HG02973 (cell line): ENCODE data around the gene OSBPL10.
"Not testable (repeated sequence)": the region's sequence is repeated elsewhere in the genome, so short reads cannot be mapped to it uniquely, and the experiment has no call there.

Experiments used
- ATAC-seq: cut with Tn5 transposase; IDR thresholded peaks from one replicate; pipeline ENCODE4 v1.9.1; 2021; ENCODE audit warnings: moderate library complexity; ENCODE audit not compliant: unreplicated experiment

Gene OSBPL10

GRCh38 chr3:31992995-31993394 is 11.9 kb upstream of the OSBPL10 start:
- not testable (repeated sequence) for ATAC-seq

- no peak for ATAC-seq
Measured at GRCh38 chr3:31988271-31988670, 7.2 kb upstream of the OSBPL10 start.

GRCh38 chr3:31985831-31986230 is 4.8 kb upstream of the OSBPL10 start:
- no peak for ATAC-seq

- ATAC-seq = no peak
Measured at GRCh38 chr3:31984321-31984720, 3.3 kb upstream of the OSBPL10 start.

- ATAC-seq = no peak
Measured at GRCh38 chr3:31980530-31981205, 394 bp downstream of the OSBPL10 start.

- peak; percentile 81 for ATAC-seq
Measured at GRCh38 chr3:31979001-31979697, 1.9 kb downstream of the OSBPL10 start.

GRCh38 chr3:31978553-31978952 is 2.5 kb downstream of the OSBPL10 start:
- ATAC-seq = no peak

- ATAC-seq = no peak
Measured at GRCh38 chr3:31977736-31978135, 3.3 kb downstream of the OSBPL10 start.

- ATAC-seq = no peak
Measured at GRCh38 chr3:31976302-31976701, 4.8 kb downstream of the OSBPL10 start.

GRCh38 chr3:31974964-31975363 is 6.1 kb downstream of the OSBPL10 start:
- ATAC-seq = no peak

GRCh38 chr3:31974471-31974870 is 6.6 kb downstream of the OSBPL10 start:
- ATAC-seq = no peak

GRCh38 chr3:31973837-31974236 is 7.2 kb downstream of the OSBPL10 start:
- ATAC-seq = no peak

GRCh38 chr3:31973081-31973480 is 8.0 kb downstream of the OSBPL10 start:
- ATAC-seq = no peak

- no peak for ATAC-seq
Measured at GRCh38 chr3:31971607-31972006, 9.5 kb downstream of the OSBPL10 start.

GRCh38 chr3:31968927-31969418 is 12.1 kb downstream of the OSBPL10 start:
- no peak for ATAC-seq

GRCh38 chr3:31968369-31968926 is 12.6 kb downstream of the OSBPL10 start:
- no peak for ATAC-seq

GRCh38 chr3:31967592-31967991 is 13.5 kb downstream of the OSBPL10 start:
- ATAC-seq = no peak

- ATAC-seq = no peak
Measured at GRCh38 chr3:31966978-31967591, 14.0 kb downstream of the OSBPL10 start.

GRCh38 chr3:31962801-31963205 is 18.3 kb downstream of the OSBPL10 start:
- no peak for ATAC-seq

- ATAC-seq = peak; percentile 46
Measured at GRCh38 chr3:31960793-31961431, 20.1 kb downstream of the OSBPL10 start.
